ENCODE data around the gene GFM2.
"Not testable (repeated sequence)": the region's sequence is repeated elsewhere in the genome, so short reads cannot be mapped to it uniquely, and the experiment has no call there.

GFM2 gene

GRCh38 chr5:74766849-74767578, at the start of gene GFM2, which contains the start of gene NSA2:
GFM2 (minus strand) TSS chr5:74767117; CDS start chr5:74763742, 3,375 bp downstream.
NSA2 (plus strand) TSS chr5:74767249; CDS start chr5:74767361, 112 bp downstream.
- Histone ChIP-seq H3K27me3 (ENCODE audit: control insufficient read depth in 2 of 2, insufficient read depth in 2 of 2, low read length in 2 of 2) (no peaks in the 10 kb centered on the region), H3K27ac (ENCODE audit: low read depth in 2 of 2, low read length in 2 of 2) (peak within 1 kb of the TSS; percentile 76 to 77), H3K9ac (ENCODE audit: low read depth in 1 of 2, low read length in 2 of 2) (peak within 1 kb of the TSS; percentile 82 to 87), H3K36me3 (ENCODE audit: control insufficient read depth in 2 of 2, insufficient read depth in 2 of 2, low read length in 2 of 2) (peaks cover 15 to 23% of the 10 kb centered on the region in 2 donors), H3K4me1 (ENCODE audit: control insufficient read depth in 2 of 2, insufficient read depth in 2 of 2, low read length in 2 of 2) (peaks cover 20 to 21% of the 10 kb centered on the region in 2 donors), H3K9me3 (ENCODE audit: control insufficient read depth in 2 of 2, low read length in 2 of 2) (no peaks in the 10 kb centered on the region), H3K4me3 (ENCODE audit: low read length in 2 of 2) (peak within 1 kb of the TSS; percentile 95 to 97)

GRCh38 chr5:74810915-74811314, 44.0 kb upstream of the GFM2 start:
- Histone ChIP-seq H3K4me1 (ENCODE audit: control insufficient read depth in 2 of 2, insufficient read depth in 2 of 2, low read length in 2 of 2) (no peaks in the 10 kb centered on the region), H3K9ac (ENCODE audit: low read depth in 1 of 2, low read length in 2 of 2) (no peak overlapping the region), H3K27me3 (ENCODE audit: control insufficient read depth in 2 of 2, insufficient read depth in 2 of 2, low read length in 2 of 2) (no peaks in the 10 kb centered on the region), H3K36me3 (ENCODE audit: control insufficient read depth in 2 of 2, insufficient read depth in 2 of 2, low read length in 2 of 2) (no peaks in the 10 kb centered on the region), H3K9me3 (ENCODE audit: control insufficient read depth in 2 of 2, low read length in 2 of 2) (no peaks in the 10 kb centered on the region), H3K27ac (ENCODE audit: low read depth in 2 of 2, low read length in 2 of 2) (no peak overlapping the region), H3K4me3 (ENCODE audit: low read length in 2 of 2) (no peak overlapping the region)

- Histone ChIP-seq H3K9me3 (ENCODE audit: control insufficient read depth in 2 of 2, low read length in 2 of 2) (no peaks in the 10 kb centered on the region), H3K27ac (ENCODE audit: low read depth in 2 of 2, low read length in 2 of 2) (no peak overlapping the region), H3K27me3 (ENCODE audit: control insufficient read depth in 2 of 2, insufficient read depth in 2 of 2, low read length in 2 of 2) (no peaks in the 10 kb centered on the region), H3K9ac (ENCODE audit: low read depth in 1 of 2, low read length in 2 of 2) (no peak overlapping the region), H3K4me3 (ENCODE audit: low read length in 2 of 2) (no peak overlapping the region), H3K4me1 (ENCODE audit: control insufficient read depth in 2 of 2, insufficient read depth in 2 of 2, low read length in 2 of 2) (no peaks in the 10 kb centered on the region), H3K36me3 (ENCODE audit: control insufficient read depth in 2 of 2, insufficient read depth in 2 of 2, low read length in 2 of 2) (no peaks in the 10 kb centered on the region)
Observed at GRCh38 chr5:74801941-74802340, 35.0 kb upstream of the GFM2 start.

- Histone ChIP-seq H3K9ac (ENCODE audit: low read depth in 1 of 2, low read length in 2 of 2) (no peak overlapping the region), H3K27me3 (ENCODE audit: control insufficient read depth in 2 of 2, insufficient read depth in 2 of 2, low read length in 2 of 2) (no peaks in the 10 kb centered on the region), H3K4me1 (ENCODE audit: control insufficient read depth in 2 of 2, insufficient read depth in 2 of 2, low read length in 2 of 2) (no peaks in the 10 kb centered on the region), H3K36me3 (ENCODE audit: control insufficient read depth in 2 of 2, insufficient read depth in 2 of 2, low read length in 2 of 2) (no peaks in the 10 kb centered on the region), H3K9me3 (ENCODE audit: control insufficient read depth in 2 of 2, low read length in 2 of 2) (no peaks in the 10 kb centered on the region), H3K27ac (ENCODE audit: low read depth in 2 of 2, low read length in 2 of 2) (no peak overlapping the region), H3K4me3 (ENCODE audit: low read length in 2 of 2) (no peak overlapping the region)
Observed at GRCh38 chr5:74801197-74801596, 34.3 kb upstream of the GFM2 start.

- Histone ChIP-seq H3K9ac (ENCODE audit: low read depth in 1 of 2, low read length in 2 of 2) (no peak overlapping the region), H3K4me3 (ENCODE audit: low read length in 2 of 2) (no peak overlapping the region)
Observed at GRCh38 chr5:74798977-74799911, 32.3 kb upstream of the GFM2 start.

GRCh38 chr5:74791669-74792068, 24.8 kb upstream of the GFM2 start:
- not testable (repeated sequence) for H3K36me3 ChIP-seq (ENCODE audit: control insufficient read depth in 2 of 2, insufficient read depth in 2 of 2, low read length in 2 of 2); H3K27me3 ChIP-seq (ENCODE audit: control insufficient read depth in 2 of 2, insufficient read depth in 2 of 2, low read length in 2 of 2); H3K9ac ChIP-seq (ENCODE audit: low read depth in 1 of 2, low read length in 2 of 2); H3K4me1 ChIP-seq (ENCODE audit: control insufficient read depth in 2 of 2, insufficient read depth in 2 of 2, low read length in 2 of 2); H3K9me3 ChIP-seq (ENCODE audit: control insufficient read depth in 2 of 2, low read length in 2 of 2); H3K4me3 ChIP-seq (ENCODE audit: low read length in 2 of 2); H3K27ac ChIP-seq (ENCODE audit: low read depth in 2 of 2, low read length in 2 of 2)

More at GRCh38 chr5:74798977-74799911, 32.3 kb upstream of the GFM2 start:
- no peaks in the 10 kb centered on the region for H3K36me3 ChIP-seq (ENCODE audit: control insufficient read depth in 2 of 2, insufficient read depth in 2 of 2, low read length in 2 of 2)
- H3K27ac ChIP-seq (ENCODE audit: low read depth in 2 of 2, low read length in 2 of 2) = no peak overlapping the region
- no peaks in the 10 kb centered on the region for H3K27me3 ChIP-seq (ENCODE audit: control insufficient read depth in 2 of 2, insufficient read depth in 2 of 2, low read length in 2 of 2)
- H3K4me1 ChIP-seq (ENCODE audit: control insufficient read depth in 2 of 2, insufficient read depth in 2 of 2, low read length in 2 of 2) = no peaks in the 10 kb centered on the region
- H3K9me3 ChIP-seq (ENCODE audit: control insufficient read depth in 2 of 2, low read length in 2 of 2) = no peaks in the 10 kb centered on the region

- Histone ChIP-seq H3K4me3 (ENCODE audit: low read length in 2 of 2) (no peak overlapping the region), H3K9ac (ENCODE audit: low read depth in 1 of 2, low read length in 2 of 2) (no peak overlapping the region), H3K4me1 (ENCODE audit: control insufficient read depth in 2 of 2, insufficient read depth in 2 of 2, low read length in 2 of 2) (no peaks in the 10 kb centered on the region), H3K27ac (ENCODE audit: low read depth in 2 of 2, low read length in 2 of 2) (no peak overlapping the region), H3K9me3 (ENCODE audit: control insufficient read depth in 2 of 2, low read length in 2 of 2) (no peaks in the 10 kb centered on the region), H3K36me3 (ENCODE audit: control insufficient read depth in 2 of 2, insufficient read depth in 2 of 2, low read length in 2 of 2) (peaks cover 0 to 2% of the 10 kb centered on the region in 2 donors), H3K27me3 (ENCODE audit: control insufficient read depth in 2 of 2, insufficient read depth in 2 of 2, low read length in 2 of 2) (no peaks in the 10 kb centered on the region)
Observed at GRCh38 chr5:74787424-74787823, 20.5 kb upstream of the GFM2 start.

- Histone ChIP-seq H3K9me3 (ENCODE audit: control insufficient read depth in 2 of 2, low read length in 2 of 2) (no peaks in the 10 kb centered on the region), H3K4me1 (ENCODE audit: control insufficient read depth in 2 of 2, insufficient read depth in 2 of 2, low read length in 2 of 2) (no peaks in the 10 kb centered on the region)
Observed at GRCh38 chr5:74786851-74787250, 19.9 kb upstream of the GFM2 start.

GRCh38 chr5:74778609-74779008, 11.7 kb upstream of the GFM2 start:
- H3K27ac ChIP-seq (ENCODE audit: low read depth in 2 of 2, low read length in 2 of 2) = peak overlapping the region in 1 of 2 donors; percentile 5
- no peak overlapping the region for H3K9ac ChIP-seq (ENCODE audit: low read depth in 1 of 2, low read length in 2 of 2)
- H3K36me3 ChIP-seq (ENCODE audit: control insufficient read depth in 2 of 2, insufficient read depth in 2 of 2, low read length in 2 of 2) = peaks cover 10 to 32% of the 10 kb centered on the region in 2 donors
- no peaks in the 10 kb centered on the region for H3K9me3 ChIP-seq (ENCODE audit: control insufficient read depth in 2 of 2, low read length in 2 of 2)
- H3K4me1 ChIP-seq (ENCODE audit: control insufficient read depth in 2 of 2, insufficient read depth in 2 of 2, low read length in 2 of 2) = no peaks in the 10 kb centered on the region
- H3K27me3 ChIP-seq (ENCODE audit: control insufficient read depth in 2 of 2, insufficient read depth in 2 of 2, low read length in 2 of 2) = no peaks in the 10 kb centered on the region
- no peak overlapping the region for H3K4me3 ChIP-seq (ENCODE audit: low read length in 2 of 2)

More at GRCh38 chr5:74786851-74787250, 19.9 kb upstream of the GFM2 start:
- Histone ChIP-seq H3K9ac (ENCODE audit: low read depth in 1 of 2, low read length in 2 of 2) (no peak overlapping the region), H3K4me3 (ENCODE audit: low read length in 2 of 2) (no peak overlapping the region), H3K27me3 (ENCODE audit: control insufficient read depth in 2 of 2, insufficient read depth in 2 of 2, low read length in 2 of 2) (no peaks in the 10 kb centered on the region), H3K36me3 (ENCODE audit: control insufficient read depth in 2 of 2, insufficient read depth in 2 of 2, low read length in 2 of 2) (peaks cover 0 to 2% of the 10 kb centered on the region in 2 donors), H3K27ac (ENCODE audit: low read depth in 2 of 2, low read length in 2 of 2) (no peak overlapping the region)

- no peak overlapping the region for H3K27ac ChIP-seq (ENCODE audit: low read depth in 2 of 2, low read length in 2 of 2)
- peaks cover 7 to 8% of the 10 kb centered on the region in 2 donors for H3K4me1 ChIP-seq (ENCODE audit: control insufficient read depth in 2 of 2, insufficient read depth in 2 of 2, low read length in 2 of 2)
- H3K9ac ChIP-seq (ENCODE audit: low read depth in 1 of 2, low read length in 2 of 2) = no peak overlapping the region
- H3K9me3 ChIP-seq (ENCODE audit: control insufficient read depth in 2 of 2, low read length in 2 of 2) = no peaks in the 10 kb centered on the region
- H3K27me3 ChIP-seq (ENCODE audit: control insufficient read depth in 2 of 2, insufficient read depth in 2 of 2, low read length in 2 of 2) = no peaks in the 10 kb centered on the region
- H3K36me3 ChIP-seq (ENCODE audit: control insufficient read depth in 2 of 2, insufficient read depth in 2 of 2, low read length in 2 of 2) = peaks cover 20 to 60% of the 10 kb centered on the region in 2 donors
- H3K4me3 ChIP-seq (ENCODE audit: low read length in 2 of 2) = no peak overlapping the region
Observed at GRCh38 chr5:74772359-74772758, 5.4 kb upstream of the GFM2 start.

All from mucosa of rectum (tissue), 2 donors.